Measurements from ENCODE around the gene RNF114.
"Not testable (repeated sequence)": the region's sequence is repeated elsewhere in the genome, so short reads cannot be mapped to it uniquely, and the experiment has no call there.

The RNF114 gene

DNA sequence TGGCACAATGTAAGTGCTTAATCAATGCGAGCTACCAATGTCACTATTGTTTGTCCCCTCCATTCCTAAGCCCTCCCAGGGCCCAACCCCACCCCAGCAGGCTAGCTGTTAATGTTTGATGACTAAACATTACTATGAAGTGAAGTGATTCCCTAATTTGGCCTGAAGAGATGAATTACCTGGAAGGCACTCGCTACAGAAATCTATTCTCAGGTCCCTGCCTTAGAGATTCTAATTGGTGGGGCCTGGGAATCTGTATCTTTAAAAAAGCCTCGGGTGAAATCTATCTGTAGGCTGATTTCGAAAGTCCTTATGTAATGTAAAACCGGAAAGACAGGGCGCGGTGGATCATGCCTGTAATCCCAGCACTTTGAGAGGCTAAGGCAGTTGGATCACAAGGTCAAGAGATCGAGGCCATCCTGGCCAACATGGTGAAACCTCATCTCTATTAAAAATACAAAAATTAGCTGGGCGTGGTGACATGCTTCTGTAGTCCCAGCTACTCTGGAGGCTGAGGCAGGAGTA lies 29.6 kb downstream of the RNF114 start:
- DNase-seq: no peak

DNA sequence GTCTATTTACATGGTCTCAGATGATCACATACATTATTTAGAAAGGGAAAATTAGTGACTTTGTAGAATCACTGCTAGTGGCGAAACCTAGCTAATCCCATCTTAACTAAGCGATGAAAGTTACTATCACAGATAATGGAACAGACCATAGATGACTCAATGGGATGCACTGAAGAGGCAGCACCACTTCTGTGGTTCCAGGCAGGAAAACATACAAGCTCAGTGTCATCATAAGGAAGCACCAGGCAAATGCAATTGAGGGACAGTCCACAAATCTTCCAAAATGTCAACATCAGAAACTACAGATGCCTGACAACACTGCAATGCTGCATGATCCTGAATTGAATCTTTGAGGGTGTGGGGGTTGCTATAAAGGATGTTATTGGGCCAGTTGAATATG lies 30.7 kb downstream of the RNF114 start:
- no peak for DNase-seq

DNA sequence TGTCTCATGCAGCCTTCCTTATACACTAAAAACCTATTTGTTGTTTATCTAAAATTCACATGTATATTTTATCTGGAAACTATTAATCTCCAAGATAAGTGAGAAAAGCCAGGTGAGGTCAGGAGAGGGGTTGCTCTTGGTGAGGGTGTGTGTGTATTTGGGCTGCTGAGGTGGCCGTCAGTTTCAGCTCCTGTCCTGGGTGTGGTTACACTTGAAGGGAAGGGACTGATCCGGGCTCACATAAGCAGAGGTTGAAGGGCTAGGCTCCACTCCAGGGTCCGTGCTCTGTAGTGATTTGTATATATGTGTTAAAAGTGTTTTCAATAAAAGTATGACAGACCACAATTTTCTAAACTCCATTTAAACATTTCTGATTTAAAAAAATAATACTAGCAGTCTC lies 33.0 kb downstream of the RNF114 start:
- no peak for DNase-seq

DNA sequence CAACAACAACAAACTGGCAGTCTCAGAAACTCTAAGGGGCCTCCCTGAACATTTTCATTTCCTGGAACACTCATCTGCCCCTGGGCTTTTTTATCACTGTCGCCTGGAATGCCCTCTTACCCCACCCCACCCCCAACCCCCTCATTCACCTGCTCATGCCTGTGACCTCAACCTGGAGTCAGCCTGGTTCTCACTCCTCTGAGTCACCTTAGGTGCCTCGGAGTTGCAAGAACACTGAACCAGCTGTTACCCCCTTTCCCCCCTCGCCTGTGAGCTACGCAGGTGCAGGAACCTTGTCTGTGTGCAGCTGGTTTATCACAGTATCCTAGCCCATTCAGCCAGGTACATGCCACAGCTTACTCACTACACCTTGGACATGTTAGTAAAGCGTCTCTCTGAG lies 33.7 kb downstream of the RNF114 start:
- no peak for DNase-seq

DNA sequence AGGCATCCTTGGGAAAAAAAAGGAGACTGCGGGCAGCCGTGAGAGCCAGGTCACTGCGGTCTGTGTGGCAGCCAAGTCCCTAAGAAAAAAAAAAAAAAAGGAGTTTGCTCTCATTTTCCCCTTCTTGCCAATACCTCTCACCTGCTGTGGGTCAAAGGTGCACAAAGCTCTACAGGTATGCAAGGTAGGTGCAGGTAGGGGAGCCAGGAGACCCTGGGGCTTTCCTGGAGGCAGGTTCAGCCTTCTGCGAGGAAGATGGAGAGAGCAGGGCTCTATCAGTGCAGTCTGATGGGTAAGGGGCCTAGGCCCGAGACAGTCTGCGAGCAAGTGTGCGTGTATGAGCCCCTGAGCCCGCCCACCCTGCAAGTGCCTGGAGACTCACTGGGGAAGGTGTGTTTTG lies 34.3 kb downstream of the RNF114 start:
- no peak for DNase-seq

DNA sequence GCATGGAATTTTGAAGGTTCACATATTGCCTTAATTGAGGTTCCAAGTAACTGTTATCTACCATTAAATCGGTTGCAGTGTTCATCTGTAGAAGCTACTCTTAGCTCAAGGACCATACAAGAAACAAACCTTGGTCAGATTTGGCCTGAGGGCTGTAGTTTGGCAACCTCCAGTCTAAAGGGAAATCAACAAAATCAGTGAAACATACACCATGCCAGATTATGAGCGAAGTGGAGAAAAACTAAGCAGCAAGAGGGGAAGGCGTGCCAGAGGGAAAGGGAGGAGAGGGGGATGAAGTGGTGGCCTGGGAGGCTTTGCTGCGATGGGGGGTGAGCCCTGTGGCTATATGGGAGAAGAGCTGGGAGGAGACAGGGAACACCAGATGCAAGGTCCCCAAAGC lies 37.8 kb downstream of the RNF114 start:
- no peak for DNase-seq

DNA sequence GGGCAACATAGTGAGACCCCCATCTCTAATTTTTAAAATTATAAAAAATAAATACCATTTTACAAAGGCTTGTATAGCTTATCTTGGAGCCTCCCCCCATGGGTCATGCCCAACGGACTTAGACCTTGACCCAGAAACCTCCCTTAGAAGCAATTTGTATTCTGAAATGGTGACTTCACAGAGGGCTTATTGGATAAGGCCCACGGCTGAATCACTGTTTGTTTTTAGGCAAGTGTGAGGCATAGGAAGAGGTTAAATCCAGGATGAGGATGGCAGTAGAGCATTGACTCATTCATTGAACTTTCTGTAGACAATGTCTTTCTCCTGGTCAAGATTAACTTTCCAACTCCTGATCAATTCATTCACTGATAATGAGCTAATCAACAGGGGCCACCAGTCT lies 40.3 kb downstream of the RNF114 start:
- no peak for DNase-seq

DNA sequence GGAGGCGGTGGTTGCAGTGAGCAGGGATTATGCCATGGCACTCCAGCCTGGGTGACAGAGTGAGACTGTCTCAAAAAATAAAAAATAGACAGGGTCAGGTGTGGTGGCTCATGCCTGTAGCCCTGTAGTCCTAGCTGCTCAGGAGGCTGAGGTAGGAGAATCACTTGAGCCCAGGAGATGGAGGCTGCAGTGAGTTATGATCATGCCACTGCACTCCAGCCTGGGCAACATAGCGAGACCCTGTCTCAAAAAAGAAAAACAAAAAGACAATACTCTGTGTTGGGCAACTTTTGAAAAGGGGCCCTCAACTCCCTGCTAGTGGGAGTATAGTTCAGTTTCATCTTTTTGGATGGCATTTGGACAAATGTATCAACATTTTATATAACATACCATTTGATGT lies 41.5 kb downstream of the RNF114 start:
- DNase-seq: not testable (repeated sequence)

DNA sequence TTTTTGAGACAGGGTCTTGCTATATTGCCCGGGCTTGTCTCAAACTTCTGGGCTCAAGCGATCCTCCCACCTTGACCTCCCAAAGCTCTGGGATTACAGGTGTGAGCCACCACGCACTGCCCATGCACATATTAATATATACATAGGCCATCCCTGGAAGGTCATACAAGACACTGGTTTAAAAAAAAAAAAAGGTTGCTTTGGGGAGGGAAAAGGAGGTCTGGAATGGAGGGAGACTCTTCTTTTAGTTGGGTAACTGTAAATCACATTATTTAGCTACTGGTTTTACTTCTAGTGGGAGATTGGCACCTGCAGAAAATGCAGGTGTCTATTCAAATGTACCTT lies 42.5 kb downstream of the RNF114 start:
- DNase-seq: no peak

DNA sequence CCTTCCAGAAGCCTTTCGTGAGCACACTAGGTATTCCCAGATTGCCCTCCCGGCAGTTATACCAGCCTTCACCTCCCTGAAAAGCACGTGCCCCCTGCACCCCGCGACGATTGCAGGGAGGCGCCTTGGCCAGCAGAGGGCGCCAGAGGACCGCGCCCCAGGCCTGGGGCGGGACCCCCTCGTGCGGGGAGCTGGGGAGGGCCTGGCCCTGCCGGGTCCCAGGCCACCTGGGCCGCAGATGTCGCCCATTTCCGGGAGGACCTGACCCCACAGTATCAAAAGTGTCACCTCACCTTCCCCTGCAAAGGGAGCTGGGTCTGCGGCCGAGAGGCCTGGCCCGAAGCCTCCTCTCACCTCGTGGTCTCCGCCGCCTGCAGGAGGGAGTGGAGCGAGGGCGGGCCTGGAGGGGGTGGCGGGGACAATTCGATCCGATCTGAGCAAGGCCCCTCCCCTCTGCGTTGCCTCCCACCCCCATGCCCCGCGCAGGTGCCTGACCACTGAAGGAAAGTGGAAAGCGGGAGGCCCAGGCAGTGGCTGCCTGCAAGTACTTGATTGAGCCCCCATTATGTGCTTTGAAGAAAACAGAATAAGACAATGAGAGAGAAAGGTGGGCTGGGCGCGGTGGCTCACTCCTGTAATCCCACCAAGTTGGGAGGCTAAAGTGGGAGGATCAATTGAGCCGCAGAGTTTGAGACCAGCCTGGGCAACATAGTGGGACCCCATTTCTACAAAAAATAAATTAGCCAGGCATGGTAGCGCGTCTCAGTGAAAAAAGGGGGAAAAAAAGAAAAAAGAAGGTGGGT lies 43.0 kb downstream of the RNF114 start:
- DNase-seq: peak; percentile 70

DNA sequence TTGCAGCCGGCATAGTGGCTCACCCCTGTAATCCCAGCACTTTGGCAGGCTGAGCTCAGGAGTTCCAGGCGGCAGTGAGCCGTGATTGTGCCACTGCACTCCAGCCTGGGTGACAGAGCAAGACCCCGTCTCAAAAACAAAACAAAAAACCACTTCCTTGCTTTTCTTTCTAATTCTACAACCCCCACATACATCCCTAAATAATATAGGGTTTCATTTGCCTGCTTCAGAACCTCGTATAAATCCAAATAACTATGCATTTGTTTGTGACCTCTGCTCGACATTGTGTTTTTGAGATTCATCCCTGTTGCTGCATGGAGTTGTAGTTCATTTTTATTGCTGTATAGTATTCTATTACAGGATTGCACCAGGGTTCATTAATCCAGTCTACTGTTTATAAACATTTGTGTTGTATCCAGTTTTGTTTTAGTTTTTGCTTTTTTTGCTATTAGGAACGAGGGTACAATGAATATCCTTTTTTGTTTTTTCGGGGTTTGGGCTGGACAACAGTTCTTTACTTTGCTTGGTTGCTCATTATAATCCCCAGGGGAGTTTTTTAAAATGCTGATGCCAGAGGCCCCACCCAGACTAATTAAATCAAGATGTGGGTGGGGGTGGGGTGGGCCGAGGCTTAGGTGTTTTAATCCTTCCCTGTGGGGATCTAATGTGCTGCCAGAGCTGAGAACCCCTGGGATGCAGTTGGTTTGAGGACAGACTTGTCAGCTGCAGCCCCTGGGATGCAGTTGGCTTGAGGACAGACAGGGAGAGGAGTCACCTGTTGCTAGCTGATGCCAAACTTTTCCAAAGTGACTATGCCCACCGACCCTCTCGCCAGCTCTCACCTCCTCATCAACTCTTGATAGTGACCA lies 44.2 kb downstream of the RNF114 start:
- DNase-seq: no peak

DNA sequence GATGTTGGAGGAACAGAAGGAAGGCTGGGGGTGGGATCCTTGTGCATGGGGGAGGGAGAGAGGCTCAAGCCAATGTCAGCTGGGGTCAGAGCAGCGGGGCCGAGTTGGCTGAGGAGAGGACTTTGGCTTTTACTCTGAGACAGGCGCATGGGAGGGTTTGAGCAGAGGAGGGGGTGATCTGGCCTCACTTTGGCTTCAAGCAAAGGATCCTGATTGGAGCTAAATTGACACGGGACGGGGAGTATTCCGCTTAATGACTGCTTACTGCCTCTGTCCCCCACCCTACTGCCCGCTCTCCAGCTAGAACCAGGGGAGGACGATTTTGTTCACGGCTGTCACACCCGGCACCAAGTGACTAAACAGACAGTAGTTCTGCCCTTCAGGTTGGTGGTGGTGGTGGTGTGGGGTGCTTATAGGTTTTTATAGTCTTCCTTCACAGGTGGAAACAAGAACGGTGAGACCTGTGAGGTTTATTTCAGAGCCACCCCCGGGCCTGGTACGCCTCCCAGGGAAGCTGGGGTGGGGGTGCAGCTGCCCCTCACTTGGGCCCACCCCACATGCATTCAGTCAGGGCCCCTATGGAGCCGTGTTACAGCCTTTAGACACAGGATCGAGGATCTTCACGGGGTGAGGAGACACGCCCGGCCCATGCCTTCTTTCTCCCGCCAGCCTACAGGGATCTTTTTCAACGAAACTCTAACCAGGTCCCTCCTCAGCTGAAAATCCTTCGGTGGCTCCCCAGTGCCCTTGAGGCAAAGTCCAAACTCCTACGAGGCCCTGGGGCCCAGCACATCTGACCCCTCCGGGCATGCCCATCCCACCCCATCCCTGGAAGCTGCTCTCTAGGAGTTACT lies 45.2 kb downstream of the RNF114 start:
- DNase-seq: no peak

DNA sequence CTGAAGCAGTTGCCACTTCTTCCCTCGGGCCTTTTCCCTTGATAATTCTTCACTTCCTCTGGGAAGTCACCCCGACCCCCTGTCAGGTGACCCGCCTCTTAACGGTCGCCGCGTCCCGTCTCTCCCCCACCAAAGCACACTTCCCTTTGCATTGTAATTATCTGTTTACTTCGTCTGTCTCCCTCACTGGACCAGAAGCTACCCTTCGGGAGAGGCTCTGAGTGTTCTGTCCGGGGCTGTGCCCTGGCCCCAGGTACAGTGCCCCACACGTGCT lies 45.8 kb downstream of the RNF114 start:
- DNase-seq: no peak

DNA sequence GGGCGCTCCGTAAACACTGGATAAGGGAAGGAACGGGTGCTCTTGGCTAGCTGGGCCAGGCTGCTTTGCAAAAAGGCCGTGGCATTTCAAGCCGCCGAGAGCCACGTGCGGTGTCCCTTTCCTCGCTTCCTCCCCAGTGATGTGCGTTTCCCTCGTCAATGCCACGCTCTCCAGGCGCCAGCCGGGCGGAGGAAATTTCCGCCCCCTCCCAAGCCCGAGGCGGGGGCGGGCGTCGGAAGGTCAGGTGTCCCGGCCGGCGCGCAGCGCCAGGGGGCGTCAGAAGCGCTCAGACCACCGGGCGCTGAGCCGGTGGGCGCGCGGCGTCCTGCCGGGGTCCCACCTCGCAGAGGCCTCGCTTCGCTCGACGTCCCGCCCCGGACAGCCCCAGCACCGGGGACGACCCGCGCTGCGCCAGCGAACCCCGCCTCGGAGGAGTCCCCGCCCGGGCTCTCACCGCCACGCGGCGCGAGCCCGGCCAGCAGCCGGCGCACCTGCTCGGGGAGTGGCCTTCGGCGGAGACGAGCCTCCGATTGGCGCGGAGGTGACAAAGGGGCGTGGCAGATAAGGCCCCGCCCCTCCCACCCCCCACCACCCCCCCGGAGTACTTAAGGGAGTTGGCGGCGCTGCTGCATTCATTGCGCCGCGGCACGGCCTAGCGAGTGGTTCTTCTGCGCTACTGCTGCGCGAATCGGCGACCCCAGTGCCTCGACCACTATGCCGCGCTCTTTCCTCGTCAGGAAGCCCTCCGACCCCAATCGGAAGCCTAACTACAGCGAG lies 46.3 kb downstream of the RNF114 start, which contains the start of gene SNAI1:
TSS of gene SNAI1 (plus strand) at position 635 of the 777 bp plus-strand sequence. CDS start at position 715, 80 bp downstream.
- DNase-seq: peak; percentile 70

DNA sequence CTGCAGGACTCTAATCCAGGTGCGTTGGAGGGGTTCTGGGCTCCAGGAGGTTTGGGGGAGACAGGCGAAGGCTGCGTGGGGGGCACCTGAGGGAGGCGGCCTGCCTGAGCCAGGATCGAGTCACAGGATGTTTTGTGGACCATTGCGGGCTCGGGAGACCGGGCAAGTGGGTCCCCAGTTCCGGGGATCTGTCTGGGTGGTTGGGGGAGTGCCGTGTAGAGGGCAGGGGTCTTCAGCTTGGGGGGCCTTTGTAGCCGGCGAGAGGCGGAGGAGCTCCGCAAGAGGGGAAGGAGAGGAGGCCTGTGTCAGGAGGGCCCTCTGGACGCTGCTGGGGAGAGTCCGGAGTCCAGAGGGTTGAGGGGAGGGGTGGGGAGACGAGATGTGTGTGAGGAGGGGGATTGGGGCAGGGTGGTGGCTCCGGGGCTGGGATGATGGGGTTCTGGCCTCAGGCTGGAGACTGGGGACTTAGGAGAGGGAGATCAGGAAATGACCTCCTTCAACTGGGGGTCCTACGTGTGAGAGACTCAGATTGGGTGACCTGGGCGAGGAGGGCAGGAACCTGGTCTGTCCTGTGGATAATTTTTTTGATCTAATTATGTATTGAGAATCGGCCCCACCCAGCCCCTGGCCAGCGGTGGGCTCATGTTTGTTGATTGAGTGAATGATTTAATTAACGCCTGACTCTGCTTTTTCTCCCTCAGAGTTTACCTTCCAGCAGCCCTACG lies 47.1 kb downstream of the RNF114 start:
- no peak for DNase-seq

DNA sequence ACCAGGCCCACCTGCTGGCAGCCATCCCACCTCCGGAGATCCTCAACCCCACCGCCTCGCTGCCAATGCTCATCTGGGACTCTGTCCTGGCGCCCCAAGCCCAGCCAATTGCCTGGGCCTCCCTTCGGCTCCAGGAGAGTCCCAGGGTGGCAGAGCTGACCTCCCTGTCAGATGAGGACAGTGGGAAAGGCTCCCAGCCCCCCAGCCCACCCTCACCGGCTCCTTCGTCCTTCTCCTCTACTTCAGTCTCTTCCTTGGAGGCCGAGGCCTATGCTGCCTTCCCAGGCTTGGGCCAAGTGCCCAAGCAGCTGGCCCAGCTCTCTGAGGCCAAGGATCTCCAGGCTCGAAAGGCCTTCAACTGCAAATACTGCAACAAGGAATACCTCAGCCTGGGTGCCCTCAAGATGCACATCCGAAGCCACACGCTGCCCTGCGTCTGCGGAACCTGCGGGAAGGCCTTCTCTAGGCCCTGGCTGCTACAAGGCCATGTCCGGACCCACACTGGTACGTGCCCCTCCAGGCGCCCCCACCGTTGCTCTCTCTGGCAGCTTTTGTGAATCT lies 47.7 kb downstream of the RNF114 start:
- DNase-seq: no peak

DNA sequence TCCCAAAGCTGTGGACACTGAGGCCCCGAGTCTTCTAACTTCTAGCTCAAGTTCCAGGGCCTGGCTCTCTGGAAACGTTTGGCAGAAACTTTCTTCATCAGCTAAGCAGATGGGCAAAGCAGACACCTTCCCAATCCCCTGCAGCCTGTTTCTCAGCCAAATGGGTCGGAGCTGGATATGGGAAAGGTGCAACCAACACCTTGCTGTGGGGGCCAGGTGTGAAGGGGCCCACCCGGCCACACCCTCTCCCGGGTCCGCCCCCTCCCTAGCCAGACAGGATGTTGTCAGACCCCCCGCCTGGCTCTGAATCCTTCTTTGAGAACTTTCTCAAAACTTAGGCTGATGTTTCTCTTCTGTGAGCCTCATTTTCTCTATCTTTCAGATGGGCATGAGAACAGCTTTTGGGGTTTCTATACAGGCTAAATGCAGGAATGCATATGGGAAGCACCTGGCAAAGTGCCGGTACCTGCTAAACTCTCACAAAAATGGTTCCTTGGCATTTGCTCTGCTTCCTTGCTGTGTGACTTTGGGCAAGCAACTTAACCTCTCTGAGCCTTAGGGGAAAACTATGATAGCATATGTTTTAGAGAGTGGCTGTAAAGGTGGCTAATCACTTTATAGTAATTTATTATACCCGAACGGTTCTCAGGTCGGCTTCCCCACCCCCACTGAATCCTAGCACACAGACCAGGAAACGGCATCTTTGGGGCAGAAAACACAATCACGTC lies 48.4 kb downstream of the RNF114 start:
- DNase-seq: no peak

DNA sequence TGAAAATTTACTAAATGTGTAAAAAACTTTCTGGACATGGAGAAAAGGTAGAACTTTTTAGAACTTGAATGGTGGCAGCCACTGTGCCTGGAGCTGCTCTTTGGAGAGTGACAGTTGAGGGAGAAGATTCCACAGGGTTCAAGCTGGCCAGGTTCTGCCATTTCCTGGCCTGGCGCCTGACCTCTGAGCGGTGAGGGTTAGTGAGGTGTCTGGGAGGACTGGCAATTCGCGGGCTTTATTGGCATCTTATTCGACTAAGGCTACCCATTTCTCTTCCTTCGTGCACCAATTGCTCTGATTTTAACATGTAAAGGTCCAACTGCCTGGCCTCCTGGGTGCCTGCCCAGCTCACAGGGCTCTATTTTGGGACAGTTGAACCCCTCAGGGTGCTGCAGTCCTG lies 49.0 kb downstream of the RNF114 start:
- DNase-seq: no peak

DNA sequence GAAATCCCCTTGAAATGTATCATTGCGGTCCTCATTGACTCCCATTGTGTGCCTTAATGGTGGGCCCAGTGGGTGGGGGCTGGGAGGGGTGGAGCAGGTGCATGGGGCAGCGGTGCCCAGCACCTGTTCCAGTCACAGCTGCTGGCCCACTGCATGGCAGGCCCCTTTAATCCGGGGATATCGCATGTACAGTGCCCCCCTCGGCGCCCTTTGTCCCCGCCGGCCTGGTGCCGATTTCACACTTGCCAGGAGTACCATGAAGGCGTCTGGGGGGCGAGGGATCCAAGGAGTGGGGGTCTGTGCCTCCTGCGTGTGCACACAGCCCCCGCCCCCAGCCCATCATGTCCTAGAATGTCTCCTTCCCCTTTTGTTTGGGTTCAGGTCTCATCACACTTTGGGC lies 49.4 kb downstream of the RNF114 start:
- DNase-seq: no peak

DNA sequence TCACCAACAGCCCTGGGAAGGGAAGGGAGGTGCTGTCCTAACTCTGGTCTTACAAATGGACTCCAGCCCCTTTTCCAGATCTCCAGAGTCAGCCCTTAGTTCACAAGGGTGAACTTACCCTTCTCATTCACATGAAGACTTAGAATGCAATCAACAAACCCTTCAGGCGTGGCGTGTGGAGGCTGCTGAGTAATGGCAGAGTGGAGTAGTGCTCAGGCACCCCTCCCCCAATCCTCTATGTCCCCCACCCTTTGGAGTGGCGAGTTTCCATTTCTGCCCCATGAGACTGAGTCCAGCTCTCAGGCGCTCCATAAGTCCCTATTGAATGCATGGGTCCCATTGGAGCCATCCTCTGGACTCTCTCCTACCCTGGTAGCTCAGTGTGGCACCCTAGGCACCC lies 49.9 kb downstream of the RNF114 start:
- no peak for DNase-seq
